ENCODE results near the gene CYP1B1.

DNA sequence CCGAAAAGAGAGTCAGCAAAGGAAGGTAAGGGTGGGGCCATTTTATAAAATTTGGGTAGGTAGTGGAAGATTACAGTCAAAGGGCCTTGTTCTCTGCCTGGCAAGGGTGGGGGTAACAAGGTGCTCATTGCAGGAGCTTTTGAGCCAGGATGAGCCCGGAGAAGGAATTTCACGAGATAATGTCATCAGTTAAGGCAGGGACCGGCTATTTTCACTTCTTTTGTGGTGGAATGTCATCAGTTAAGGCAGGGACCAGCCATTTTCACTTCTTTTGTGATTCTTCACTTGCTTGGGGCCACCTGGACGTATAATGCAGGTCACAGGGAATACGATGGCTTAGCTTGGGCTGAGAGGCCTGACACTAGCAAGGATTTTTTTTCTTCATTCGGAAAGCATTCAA is 58.1 kb downstream of the CYP1B1 start:
- TF ChIP-seq, protein P1, sequence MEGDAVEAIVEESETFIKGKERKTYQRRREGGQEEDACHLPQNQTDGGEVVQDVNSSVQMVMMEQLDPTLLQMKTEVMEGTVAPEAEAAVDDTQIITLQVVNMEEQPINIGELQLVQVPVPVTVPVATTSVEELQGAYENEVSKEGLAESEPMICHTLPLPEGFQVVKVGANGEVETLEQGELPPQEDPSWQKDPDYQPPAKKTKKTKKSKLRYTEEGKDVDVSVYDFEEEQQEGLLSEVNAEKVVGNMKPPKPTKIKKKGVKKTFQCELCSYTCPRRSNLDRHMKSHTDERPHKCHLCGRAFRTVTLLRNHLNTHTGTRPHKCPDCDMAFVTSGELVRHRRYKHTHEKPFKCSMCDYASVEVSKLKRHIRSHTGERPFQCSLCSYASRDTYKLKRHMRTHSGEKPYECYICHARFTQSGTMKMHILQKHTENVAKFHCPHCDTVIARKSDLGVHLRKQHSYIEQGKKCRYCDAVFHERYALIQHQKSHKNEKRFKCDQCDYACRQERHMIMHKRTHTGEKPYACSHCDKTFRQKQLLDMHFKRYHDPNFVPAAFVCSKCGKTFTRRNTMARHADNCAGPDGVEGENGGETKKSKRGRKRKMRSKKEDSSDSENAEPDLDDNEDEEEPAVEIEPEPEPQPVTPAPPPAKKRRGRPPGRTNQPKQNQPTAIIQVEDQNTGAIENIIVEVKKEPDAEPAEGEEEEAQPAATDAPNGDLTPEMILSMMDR (IDR thresholded peaks at IDR 0.05): no peak
- TF ChIP-seq POLR2A (IDR thresholded peaks at IDR 0.05) (no peak), EP300 (IDR thresholded peaks at IDR 0.05) (no peak)

All from ovary (tissue), 3 donors.